ENCODE data around the gene ARHGAP45.

ARHGAP45 gene

DNA sequence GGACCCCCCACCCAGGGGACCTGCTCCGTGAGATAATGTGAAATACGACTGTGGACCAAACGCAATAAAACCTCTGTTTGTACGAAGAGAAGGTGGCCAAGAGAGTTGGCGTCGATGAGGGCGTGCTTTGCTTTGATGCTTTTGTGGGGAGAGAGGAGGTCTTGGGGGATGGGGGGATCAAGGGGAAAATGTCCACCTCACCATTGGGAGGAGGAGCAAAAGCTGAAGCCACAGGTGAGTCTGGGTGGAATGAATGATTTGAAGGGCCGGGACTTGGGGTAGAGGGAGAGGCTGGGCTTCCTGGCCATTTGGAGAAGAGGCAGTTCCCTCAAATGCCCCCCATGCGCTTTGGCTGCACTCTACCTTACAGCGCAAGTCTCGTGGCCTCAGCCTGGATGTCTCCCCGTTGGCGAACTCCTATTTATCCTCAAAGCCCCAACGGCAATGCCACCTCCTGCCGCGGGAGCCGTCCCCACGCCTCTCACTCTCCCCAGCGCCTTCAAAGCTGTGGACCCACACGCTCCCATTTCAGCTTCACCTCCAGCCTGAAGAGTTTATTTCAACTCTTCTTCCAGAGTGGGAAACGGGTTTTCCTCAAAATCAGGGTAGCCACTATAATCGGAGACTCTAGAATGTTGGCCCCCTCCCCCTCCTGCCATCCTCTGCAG lies 27.9 kb upstream of the ARHGAP45 start:
- no peak for DNase-seq (ENCODE audit: low spot score)

- peak; percentile 94 for DNase-seq (ENCODE audit: low spot score)
Observed at GRCh38 chr19:1039646-1040475, 27.1 kb upstream of the ARHGAP45 start, which contains the start of gene ABCA7. ABCA7 (plus strand) TSS chr19:1040107; CDS start chr19:1041362, 1,255 bp downstream.

- peak; percentile 84 for DNase-seq (ENCODE audit: low spot score)
Observed at GRCh38 chr19:1040476-1041271, 26.3 kb upstream of the ARHGAP45 start.

DNA sequence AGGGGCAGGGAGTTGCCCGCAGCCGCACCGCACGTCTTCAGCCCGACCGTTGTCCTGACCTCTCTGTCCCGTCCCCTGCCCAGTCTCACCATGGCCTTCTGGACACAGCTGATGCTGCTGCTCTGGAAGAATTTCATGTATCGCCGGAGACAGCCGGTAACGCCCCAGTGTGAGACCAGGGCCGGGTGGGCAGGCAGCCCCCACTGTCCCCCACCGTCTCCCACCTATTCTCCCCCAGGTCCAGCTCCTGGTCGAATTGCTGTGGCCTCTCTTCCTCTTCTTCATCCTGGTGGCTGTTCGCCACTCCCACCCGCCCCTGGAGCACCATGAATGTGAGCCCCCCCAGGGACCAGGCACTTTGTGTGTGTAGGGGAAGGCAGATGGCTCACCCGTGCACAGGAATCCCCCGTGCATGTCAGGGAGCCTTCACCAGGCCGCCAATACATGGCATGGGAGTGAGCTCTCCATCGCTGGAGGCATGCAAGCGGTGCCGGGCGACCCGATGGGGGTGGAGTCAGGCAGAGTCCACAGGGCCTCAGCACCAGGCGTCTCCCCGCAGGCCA lies 25.6 kb upstream of the ARHGAP45 start:
- DNase-seq (ENCODE audit: low spot score): no peak

DNA sequence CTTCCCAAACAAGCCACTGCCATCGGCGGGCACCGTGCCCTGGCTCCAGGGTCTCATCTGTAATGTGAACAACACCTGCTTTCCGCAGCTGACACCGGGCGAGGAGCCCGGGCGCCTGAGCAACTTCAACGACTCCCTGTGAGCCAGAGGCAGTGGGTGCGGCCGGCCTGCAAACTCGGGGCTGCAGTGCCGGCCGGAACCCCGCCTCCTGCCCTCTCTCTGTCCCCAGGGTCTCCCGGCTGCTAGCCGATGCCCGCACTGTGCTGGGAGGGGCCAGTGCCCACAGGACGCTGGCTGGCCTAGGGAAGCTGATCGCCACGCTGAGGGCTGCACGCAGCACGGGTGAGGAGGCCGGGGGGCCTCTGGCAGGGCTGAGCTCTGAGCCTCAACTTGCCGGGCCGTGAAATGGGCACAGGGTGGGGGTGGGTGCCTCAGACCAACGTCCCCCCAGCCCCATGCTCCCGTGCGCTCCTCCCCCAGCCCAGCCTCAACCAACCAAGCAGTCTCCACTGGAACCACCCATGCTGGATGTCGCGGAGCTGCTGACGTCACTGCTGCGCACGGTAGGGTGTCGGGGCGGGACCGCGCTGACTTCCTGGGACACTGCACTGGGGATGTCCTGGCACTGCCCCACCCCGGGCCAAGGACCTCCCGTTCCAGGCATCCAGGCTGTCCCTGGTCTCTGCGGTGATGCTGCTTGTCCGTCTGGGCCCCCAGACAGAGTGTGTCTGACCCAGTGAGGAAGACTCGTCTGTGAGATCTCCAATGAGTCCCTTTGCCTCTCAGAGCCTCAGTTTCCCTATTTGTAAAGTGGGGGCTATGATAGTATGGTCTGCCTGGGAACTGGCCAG lies 24.9 kb upstream of the ARHGAP45 start:
- no peak for DNase-seq (ENCODE audit: low spot score)

GRCh38 chr19:1042689-1043511 lies 24.1 kb upstream of the ARHGAP45 start:
- DNase-seq (ENCODE audit: low spot score): no peak

- DNase-seq (ENCODE audit: low spot score): peak; percentile 26
Observed at GRCh38 chr19:1045247-1045603, 21.7 kb upstream of the ARHGAP45 start.

DNA sequence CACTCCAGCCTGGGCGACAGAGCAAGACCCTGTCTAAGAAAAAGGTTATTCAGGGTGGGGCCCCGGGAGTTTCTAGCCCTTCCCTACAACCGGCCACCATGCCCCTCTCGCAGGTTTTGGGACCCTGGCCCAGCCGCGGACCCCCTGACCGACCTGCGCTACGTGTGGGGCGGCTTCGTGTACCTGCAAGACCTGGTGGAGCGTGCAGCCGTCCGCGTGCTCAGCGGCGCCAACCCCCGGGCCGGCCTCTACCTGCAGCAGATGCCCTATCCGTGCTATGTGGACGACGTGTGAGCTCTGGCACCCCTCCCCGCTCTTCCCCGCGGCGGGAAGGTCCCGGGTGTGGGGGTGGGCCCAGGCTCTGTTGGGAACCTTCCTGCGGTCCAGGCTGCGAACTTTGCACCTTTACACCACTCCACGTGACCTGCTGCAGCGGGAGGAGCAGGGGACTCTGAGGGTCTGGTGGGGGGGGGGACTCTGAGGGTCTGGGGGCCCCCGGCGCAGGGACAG lies 20.8 kb upstream of the ARHGAP45 start:
- no peak for DNase-seq (ENCODE audit: low spot score)

- no peak for DNase-seq (ENCODE audit: low spot score)
Observed at GRCh38 chr19:1046836-1047695, 19.9 kb upstream of the ARHGAP45 start.

DNA sequence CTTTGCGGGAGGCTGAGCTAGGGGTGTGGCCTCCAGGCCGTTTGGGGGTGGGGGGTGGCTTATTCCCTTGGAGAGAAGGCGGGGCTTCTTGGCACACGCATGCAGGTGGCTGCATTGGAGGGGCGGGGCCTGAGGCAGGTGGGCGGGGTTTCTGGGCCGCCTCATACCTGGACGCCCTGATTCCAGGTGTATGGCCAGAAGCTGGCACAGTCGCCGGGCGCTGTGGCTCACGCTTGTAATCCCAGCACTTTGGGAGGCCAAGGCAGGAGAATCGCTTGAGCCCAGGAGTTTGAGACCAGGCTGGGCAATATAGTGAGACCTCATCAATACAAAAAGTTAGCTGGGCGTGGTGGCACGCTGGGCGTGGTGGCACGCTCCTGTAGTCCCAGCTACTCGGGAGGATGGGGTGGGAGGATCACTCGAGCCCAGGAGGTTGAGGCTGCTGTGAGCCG lies 19.2 kb upstream of the ARHGAP45 start:
- DNase-seq (ENCODE audit: low spot score): no peak

DNA sequence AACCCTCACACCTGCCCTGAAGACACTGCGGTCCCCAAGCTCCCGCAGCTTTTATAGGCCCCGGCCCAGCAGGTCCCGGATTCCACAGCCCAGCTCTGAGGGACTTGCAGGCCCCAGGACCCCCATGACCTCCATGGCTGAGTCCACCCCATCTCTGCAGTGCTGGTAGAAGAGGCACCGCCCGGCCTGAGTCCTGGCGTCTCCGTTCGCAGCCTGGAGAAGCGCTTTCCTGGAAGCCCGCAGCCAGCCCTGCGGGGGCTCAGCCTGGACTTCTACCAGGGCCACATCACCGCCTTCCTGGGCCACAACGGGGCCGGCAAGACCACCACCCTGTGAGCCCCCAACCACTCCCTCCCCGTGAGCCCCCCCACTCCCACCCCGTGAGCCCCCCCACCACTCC lies 17.9 kb upstream of the ARHGAP45 start:
- DNase-seq (ENCODE audit: low spot score): no peak

GRCh38 chr19:1049800-1050199 lies 17.2 kb upstream of the ARHGAP45 start:
- no peak for DNase-seq (ENCODE audit: low spot score)

GRCh38 chr19:1050989-1051788 lies 15.8 kb upstream of the ARHGAP45 start:
- no peak for DNase-seq (ENCODE audit: low spot score)

- no peak for DNase-seq (ENCODE audit: low spot score)
Observed at GRCh38 chr19:1051791-1052190, 15.2 kb upstream of the ARHGAP45 start.

GRCh38 chr19:1052349-1052975 lies 14.5 kb upstream of the ARHGAP45 start:
- DNase-seq (ENCODE audit: low spot score): no peak

DNA sequence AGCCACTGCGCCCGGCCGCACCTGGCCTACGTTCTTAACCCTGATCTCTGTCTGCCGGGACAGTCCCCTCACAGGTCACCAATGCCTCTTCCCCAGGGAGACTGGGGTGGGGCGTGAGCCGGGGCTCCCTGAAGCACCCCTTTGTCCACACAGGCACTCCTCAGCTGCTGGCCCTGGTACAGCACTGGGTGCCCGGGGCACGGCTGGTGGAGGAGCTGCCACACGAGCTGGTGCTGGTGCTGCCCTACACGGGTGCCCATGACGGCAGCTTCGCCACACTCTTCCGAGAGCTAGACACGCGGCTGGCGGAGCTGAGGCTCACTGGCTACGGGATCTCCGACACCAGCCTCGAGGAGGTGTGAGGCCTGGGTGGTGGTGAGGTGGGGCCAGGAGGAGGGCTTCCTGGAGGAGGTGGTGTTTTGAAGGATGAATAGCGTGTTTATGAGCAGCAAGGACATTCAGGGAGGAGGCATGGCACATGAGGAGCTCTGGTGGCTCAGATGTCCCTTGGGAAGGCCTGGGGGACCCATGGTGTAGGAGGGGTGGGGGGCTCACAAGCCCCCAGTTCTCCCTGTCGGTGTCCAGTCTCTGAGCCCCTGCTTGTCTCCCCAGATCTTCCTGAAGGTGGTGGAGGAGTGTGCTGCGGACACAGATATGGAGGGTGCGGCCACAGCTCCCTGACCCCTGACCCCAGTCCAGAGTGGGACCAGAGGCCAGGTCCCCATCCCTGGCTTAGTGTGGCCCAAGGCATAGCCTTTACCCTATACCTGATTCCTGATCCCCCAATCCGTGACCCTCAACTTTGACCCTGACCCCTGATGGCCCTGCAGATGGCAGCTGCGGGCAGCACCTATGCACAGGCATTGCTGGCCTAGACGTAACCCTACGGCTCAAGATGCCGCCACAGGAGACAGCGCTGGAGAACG lies 13.5 kb upstream of the ARHGAP45 start:
- DNase-seq (ENCODE audit: low spot score): no peak
